HG03039 (cell line): ENCODE data around the gene ZBTB7B.
"Not testable (repeated sequence)": the region's sequence is repeated elsewhere in the genome, so short reads cannot be mapped to it uniquely, and the experiment has no call there.

Experiments
- ATAC-seq: cut with Tn5 transposase; IDR thresholded peaks from one replicate; pipeline ENCODE4 v1.9.1; 2021; ENCODE audit warnings: mild to moderate bottlenecking, moderate library complexity; ENCODE audit not compliant: unreplicated experiment

The ZBTB7B gene

GRCh38 chr1:154967331-154967950, 35.2 kb upstream of the ZBTB7B start:
- ATAC-seq = no peak

DNA sequence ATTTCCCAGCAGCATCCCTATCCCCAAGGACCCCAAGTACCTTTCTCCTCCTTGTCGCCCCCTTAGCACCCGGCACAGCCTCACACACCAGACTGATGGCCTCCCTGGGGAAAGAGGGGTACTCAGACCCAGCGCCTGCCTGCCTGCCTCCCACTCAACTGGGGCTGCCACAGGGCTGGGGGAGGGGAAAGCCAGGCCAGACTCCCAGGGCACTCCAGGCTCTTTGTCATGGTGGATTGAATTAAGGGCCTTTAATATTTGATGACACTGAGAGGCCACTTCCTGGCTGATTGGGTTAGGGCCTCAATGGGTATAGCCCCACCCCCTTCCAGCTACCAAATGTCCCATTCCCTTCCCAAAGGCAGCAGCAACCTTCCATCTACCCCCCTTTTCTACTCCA, 33.9 kb upstream of the ZBTB7B start:
- no peak for ATAC-seq

DNA sequence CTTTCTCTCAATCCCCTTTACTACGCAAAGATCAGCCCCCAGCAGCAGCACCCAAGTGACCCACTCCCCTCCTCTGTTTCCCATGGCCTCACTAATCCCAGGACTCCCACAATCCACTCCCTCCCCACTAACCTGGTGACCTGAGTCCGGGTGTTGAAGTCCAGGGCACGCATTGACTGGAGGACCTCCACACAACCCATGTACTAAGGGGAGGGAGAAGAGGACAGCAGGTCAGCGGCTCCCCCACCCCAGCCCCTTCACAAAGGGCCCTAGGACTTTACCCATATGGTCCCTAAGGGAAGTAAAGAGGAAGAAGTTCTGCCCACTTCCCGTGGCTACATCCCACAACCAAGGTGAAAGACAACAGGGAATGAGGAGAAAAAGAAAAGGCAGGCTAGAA, 33.4 kb upstream of the ZBTB7B start:
- no peak for ATAC-seq

GRCh38 chr1:154969860-154970452, 32.6 kb upstream of the ZBTB7B start:
- ATAC-seq = no peak

DNA sequence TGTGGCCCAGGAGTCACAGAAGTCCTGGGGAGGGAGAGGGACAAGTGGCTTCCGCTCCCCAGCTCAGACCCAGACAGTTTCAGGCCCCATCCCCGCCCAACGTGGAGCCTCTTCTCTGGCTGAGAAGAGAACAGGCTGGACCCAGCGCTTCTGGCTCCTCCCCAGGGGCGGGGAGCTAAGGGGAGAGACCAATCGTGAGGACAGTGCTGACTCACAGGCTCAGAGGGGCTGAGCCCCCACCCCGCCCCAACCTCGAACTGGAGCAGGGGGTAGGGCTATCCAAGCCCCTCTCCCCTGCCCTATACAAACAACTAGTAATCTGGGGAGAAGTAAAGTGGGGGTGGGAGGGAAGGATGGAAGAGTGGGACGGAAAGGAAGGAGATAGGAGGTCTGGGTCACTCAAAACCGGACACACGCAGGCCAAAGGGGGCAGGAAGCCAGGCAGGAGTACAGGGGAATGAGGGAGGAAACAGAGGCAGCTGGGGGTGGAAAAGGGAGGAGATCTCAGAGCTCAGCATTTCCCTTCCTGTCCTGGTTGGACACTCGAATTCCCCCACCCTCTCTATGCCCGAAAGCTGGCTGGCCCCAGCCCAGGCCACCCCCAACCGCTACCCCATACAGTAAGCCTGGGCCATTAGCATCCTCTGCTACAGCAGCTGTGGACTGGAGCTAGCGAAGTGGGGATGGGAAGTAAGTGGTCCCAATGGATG, 31.8 kb upstream of the ZBTB7B start, which contains the start of gene SHC1:
Gene SHC1 (minus strand): TSS at position 117 of the 710 bp plus-strand sequence. CDS start 221 bp downstream, outside the sequence.
- ATAC-seq = no peak

DNA sequence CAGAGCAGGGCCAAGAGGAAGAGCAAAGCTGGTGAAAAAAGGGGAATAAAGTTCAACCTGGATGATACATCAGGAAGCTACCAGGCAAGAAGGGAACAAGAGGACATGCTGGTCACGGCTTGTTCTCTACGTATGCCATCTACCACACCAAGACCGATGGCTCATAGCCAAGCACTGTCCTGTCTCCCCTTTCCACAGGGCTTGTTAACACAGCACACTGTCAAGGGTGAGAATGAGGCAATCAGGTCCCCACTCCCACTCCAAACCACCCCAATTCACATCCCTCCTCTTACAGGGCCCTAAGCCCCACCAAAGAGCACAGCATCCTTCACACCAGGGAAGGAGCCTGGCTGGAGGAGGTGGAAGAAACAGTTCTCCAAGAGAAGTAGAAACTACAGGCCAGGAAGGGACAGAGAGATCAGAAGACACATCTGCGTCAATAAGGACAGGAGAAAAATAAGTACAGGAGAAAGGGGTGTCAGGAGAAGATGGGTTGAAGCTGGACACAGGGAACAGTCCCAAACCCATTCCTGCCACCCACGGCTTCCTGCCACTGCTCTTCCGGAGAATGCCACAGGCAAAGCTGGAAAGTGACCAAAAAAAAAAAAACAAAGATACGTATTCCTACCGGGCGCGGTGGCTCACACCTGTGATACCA, 31.1 kb upstream of the ZBTB7B start:
- no peak for ATAC-seq

- no peak for ATAC-seq
These were observed 30.4 kb upstream of the ZBTB7B start for GRCh38 chr1:154972213-154972516.

GRCh38 chr1:154972517-154973343, 29.9 kb upstream of the ZBTB7B start:
- ATAC-seq = no peak

DNA sequence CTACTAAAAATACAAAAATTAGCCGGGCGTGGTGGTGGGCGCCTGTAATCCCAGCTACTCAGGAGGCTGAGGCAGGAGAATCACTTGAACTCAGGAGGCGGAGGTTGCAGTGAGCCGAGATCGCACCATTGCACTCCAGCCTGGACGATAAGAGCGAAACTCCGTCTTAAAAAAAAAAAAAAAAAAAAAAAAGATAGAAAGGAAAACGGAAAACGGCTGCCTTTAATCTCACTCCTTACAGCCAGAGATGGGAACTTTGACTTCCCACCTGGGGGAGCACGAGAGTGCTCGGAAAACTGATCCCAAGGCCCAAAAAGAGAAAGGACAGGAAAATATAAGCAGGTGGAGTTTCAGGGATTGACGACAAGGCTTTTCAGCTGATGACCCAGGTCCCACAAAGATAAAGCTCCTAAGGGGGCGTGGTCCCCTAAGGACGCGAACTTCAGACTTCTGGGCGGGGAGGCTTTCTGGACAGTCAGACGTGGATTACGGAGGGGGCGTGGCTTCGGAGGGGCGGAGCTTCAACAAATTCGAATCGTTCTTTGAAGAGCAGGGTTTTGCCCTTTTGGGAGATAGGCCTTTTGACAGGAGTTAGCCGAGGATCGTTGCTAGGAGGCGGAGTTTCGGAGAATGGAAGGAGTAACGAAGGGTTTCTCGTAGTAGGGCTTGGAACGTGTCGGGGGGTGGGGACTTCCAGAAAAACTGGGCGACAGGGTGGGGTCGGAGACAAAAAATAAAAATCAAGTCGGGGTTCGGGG, 29.1 kb upstream of the ZBTB7B start:
- peak; percentile 22 for ATAC-seq

- ATAC-seq = peak; percentile 68
These were observed 28.3 kb upstream of the ZBTB7B start, which contains the start of gene CKS1B for GRCh38 chr1:154974102-154974807. CKS1B (plus strand) TSS chr1:154974681; CDS start chr1:154974746, 65 bp downstream.

DNA sequence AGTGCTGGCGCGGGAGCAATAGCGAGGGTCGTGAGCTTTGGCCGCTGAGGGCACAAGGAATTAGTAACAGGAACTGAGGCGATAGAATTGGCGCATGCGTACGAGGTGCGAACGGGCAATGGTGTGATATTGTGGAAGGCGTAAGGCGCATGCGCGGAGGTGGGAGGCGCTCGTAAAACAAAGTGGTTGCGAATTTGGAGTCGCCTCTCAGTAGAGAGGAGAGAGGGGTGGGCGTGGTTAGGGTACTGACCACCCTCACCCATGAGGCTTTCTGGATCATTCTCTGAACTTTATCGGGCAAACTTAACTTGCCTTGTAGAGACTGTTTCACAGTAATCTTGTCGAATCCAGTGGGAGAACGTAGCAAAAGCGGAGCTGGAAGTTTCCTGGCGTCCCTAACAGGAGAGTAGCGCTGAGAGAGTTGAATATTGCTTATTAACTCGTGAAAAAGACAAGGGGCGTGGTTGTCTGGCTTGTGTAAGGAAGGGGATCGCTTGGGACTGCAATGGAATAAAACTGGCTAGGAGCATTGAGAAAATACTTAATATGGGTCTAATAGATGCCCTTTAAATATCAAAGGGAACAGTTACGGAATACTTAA, 27.7 kb upstream of the ZBTB7B start:
- peak; percentile 36 for ATAC-seq

DNA sequence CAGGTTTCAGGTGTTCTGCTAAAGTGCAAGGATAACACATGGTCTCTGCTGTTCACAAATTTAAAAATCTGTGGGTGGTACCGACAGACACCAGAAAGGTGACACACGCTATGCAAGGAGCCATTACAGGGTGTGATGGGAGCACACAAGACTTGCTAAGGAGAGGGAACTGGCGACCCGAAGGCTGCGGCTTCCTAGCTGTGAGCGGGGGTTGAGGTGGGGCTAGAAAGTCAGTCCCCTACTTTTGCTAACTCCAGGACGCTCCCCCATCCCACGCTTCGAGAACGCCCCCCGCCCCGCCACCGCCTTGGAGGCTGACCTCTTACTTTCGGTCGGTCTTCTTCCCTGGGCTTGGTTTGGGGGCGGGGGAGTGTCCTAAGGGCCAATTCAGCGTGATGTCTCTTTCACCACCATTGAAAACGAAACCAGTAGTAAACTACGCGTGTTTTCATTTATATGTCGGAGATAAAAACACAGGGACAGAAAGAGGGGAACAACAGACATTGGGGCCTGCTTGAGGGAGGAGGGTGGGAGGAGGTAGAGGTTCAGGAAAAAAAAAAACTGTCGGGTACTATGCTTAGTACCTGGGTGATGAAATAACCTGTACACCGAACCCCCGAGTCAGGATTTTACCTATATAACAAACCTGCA, 27.1 kb upstream of the ZBTB7B start:
- ATAC-seq = no peak

DNA sequence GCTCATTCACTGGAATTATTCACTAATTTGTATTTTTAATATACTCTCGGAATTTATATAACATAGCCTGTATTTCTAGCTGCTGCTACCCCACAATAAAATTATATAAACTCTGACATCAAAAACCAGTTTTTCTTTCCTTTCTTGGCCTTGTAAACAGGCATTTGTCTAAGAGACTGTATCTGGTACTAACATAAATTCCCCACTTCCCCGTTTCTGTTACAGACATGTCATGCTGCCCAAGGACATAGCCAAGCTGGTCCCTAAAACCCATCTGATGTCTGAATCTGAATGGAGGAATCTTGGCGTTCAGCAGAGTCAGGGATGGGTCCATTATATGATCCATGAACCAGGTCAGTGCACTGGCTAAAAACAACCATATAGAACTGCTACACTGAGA, 24.8 kb upstream of the ZBTB7B start:
- ATAC-seq = not testable (repeated sequence)

DNA sequence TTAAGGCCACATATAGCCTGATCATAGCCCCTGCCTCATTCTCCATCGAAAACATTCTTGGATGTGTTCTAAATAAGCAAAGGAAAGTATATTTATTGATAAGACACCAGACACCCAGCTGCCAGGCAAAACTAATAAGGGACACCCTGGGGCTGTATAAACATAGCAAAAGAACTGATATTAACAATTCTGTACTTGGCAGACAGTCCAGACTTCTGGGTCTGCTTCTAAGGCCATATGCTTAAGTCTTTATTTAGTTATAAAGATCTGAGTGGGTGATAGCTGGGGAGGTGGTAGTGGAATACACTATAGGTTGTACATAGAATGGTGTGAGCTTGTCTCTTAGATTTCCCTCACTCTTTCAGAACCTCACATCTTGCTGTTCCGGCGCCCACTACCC, 24.2 kb upstream of the ZBTB7B start:
- ATAC-seq = no peak

- no peak for ATAC-seq
These were observed 20.3 kb upstream of the ZBTB7B start for GRCh38 chr1:154982341-154982740.

GRCh38 chr1:154982897-154983648, 19.5 kb upstream of the ZBTB7B start, which contains the start of gene FLAD1:
FLAD1 (plus strand) TSS chr1:154983344; CDS start chr1:154983695, 351 bp downstream.
- peak; percentile 93 for ATAC-seq

DNA sequence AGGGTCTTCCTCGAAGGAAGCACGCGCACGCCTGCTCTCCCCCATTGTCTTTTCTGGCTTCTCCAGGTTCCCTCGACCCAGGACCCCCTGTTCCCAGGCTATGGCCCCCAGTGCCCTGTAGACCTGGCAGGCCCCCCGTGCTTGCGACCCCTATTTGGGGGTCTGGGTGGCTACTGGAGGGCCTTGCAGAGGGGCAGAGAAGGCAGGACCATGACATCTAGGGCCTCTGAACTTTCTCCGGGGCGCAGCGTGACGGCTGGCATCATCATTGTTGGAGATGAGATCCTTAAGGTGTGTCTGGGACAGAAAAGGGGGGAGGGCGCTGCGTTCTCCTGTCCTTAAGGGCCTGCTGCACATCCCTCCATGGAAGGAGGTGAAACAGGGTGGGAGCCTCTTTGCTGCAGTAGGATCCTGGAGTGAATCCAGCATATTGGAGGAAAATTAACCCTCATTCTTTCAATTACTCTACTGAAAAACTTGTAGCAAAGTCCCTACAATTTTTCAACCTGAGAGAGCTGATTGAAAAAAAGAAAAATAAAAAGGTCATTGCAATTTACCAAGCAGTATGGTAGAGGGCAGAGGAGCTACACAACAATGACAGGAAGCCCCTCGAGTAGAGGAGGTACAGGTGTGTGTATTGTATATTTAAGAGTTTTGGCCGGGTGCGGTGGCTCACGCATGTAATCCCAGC, 18.7 kb upstream of the ZBTB7B start:
- no peak for ATAC-seq
